GM19043 (cell line): Measurements from ENCODE around the gene DOC2A.
"Not testable (repeated sequence)": the region's sequence is repeated elsewhere in the genome, so short reads cannot be mapped to it uniquely, and the experiment has no call there.

Source experiments
- ATAC-seq: cut with Tn5 transposase; IDR thresholded peaks from one replicate; pipeline ENCODE4 v1.9.1; 2021; ENCODE audit warnings: low read depth; ENCODE audit not compliant: unreplicated experiment

Gene DOC2A

DNA sequence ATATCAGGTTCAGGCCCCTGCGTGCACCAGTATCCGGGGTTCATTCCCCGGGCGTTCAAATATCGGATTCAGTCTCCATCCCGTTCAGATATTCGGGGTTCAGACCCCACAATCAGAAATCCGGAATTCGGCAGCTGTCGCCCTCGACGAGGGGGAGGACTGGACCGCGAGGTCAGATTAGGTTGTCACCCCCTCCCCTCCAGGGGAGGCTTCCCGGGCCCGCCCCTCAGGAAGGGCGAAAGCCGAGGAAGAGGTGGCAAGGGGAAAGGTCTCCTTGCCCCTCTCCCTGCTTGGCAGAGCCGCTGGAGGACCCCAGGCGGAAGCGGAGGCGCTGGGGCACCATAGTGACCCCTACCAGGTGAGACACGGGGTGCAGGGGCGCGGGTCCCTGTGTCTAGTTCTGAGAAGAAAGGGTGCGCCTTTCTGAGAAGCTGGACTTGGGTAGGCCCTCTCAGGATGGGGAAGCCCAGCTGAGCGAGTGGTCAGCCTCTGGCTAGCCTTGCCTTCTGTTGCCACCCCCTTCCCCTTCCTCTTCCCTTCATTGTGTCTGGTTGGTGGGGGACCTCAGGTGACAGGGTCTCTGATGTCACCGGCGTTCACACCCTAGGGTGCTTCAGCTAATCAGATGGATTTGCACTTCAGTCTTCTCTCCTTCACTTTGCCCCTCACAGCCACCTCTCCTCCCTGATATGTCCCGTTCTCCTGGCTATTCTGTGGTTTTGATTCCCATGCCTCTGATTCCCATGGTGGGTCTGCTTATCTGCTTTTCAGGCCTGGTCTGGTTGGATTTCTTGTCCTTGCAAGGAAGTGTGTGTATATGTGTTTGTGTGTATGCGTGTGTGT is 36.3 kb downstream of the DOC2A start:
- no peak for ATAC-seq

DNA sequence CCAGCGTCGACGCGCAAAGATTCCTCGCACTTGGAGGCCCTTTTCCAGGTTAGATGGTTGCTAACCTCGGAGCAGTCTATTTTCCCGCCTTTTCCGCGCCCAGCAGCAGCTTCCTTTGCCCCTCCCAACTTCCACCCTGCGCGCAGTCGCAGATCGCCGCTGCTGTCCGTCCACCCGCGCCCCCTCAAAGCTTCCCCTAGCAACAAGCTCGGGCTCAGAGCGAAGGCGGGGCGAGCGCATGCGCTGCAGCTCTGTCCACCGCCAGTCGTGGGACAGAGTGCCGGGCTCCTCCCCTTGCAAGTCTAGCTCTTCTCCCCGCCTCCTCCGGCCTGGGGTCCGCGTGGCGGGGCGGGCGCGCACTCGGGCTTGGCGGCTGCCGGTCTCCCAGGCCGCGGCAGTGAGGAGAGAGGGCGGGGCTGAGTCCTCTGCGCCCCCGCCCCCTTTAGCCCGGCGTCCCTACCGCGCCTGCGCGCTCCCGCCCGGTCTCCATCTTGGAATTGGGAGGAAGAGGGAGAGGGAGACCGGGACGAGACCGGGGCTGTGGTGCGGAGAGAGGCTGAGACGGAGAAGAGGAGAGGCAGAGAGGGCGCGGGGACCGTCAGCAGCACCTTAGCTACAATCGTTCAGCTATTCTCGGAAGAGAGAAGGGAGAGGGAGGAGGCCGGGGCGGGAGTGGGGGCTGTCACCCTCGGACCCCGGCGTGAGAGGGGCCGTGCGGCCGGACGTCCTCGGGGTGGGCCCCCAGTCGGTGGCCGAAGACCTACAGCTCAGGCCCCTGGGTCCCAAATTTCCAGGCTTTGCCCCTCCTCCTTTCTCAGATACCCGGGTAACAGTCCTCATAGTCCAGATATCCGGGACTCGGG is 37.2 kb downstream of the DOC2A start, which contains the start of gene TAOK2:
TSS of gene TAOK2 (plus strand) at position 485 of the 863 bp plus-strand sequence. CDS start 3,905 bp downstream, outside the sequence.
- peak; percentile 86 for ATAC-seq

DNA sequence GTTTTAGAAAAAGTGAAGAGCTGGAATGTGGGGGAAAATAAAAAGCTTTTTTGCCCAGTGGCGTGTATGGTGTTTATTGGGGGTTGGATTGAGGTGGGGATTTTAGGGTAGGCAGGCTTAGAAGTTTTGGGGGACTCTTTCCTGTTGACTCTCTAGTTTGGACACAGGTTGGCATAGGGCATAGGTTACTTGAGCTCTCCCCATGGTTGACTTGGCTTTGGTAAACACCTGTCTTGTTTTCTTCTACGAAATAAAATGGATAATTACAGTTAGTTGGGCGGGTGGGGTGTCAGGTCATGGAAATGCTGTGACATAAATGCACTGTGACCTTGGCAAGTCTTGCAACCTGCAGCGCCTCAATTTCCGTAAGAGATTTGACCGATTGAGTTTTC is 37.8 kb downstream of the DOC2A start:
- no peak for ATAC-seq

DNA sequence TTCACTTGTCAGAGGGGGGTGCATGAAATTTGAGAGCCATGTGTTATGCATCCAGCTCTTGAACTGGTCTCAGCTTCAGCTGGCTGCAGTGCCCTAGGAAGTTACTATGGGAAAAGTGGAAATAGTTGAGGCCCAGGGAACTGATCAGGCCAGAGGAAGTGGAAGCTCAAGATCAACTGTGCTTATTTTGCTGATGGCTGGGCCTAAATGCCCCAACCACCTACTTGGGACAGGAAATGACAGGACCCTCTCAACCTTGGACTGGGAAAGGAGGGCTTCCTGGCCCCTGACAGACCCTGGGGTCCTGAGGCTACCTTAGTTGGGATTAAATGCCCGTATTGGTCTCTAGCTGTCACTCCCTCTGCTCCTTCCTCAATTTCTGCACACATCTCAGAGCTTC is 38.3 kb downstream of the DOC2A start:
- no peak for ATAC-seq

DNA sequence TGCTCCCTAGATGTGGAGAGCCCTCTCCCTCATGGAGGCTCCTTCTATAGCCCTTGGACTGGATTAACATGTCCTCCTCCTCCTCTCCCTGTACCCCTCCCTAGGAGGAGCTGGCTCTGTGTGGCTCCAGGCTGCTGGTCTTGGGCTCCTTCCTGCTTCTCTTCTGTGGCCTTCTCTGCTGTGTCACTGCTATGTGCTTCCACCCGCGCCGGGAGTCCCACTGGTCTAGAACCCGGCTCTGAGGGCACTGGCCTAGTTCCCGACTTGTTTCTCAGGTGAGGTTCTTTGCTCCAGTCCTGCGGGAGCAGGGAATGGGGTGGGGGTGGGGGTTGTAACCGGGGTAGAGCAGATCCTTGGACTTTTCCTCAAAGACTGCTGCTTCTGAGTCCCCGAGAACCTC is 39.5 kb downstream of the DOC2A start:
- no peak for ATAC-seq

DNA sequence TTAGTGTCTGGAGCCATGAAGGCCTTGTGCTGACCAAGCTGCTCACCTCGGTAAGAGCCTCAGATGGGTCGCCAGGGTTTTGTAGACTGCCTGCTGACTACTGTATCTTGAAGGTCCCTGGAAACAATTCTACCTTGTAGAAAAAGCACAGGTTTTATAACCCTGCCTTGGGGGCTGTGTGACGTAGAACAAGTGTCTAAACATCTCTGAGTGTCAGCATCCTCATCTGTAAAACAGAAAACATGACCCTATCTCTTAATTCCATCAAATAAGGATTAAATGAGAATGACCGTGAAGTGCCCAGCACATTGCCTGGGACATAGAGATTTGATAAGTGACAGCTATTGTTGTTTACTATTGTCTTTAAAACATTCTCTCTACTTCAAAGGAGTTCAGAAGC is 42.6 kb downstream of the DOC2A start:
- no peak for ATAC-seq

DNA sequence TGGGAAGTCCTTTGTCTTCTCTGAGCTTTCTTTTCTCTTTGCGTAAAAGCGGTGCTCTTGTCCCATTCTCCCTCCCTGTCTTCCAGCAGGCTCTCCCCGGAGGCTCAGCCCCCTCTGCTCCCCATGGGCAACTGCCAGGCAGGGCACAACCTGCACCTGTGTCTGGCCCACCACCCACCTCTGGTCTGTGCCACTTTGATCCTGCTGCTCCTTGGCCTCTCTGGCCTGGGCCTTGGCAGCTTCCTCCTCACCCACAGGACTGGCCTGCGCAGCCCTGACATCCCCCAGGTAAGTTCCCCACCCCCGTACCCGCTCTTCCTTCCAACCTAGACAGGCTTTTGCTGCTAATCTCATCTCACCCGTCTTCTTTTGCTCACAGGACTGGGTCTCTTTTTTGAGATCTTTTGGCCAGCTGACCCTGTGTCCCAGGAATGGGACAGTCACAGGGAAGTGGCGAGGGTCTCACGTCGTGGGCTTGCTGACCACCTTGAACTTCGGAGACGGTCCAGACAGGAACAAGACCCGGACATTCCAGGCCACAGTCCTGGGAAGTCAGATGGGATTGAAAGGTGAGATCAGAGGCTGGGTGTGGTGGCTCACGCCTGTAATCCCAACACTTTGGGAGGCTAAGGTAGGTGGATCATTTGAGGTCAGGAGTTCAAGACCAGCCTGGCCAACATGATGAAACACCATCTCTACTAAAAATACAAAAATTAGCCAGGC is 47.6 kb downstream of the DOC2A start:
- no peak for ATAC-seq

DNA sequence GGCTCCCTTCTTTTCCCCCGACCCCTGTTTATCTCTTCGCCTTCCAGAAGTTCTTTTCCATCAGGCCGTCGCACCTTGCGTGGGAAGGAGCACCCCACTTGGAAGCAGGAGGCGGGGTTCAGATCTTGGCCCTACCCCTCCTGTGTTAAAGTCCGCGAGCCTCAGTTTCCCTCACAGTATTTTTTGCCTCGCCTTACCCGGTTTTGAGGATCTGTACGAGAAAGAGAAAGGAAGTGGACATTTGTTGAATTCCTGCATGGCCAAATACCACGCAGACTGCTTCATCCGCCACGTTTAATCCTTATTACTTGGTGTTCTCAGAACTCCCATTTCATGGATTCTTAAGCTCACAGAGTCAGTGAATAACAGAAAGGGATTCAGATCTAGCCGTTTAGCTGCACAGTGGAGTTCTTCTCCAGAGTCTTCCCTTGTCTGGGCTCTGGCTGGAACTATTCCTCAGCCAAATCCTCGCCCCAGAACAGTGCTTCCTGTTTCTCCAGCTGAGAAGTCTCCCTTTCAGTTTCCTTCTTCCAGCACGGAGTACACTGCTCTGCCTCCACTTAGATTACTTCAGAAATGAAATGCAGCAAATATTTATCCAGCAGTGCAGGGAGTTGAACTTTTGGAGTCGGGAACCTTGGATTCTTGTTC is 48.4 kb downstream of the DOC2A start:
- no peak for ATAC-seq

DNA sequence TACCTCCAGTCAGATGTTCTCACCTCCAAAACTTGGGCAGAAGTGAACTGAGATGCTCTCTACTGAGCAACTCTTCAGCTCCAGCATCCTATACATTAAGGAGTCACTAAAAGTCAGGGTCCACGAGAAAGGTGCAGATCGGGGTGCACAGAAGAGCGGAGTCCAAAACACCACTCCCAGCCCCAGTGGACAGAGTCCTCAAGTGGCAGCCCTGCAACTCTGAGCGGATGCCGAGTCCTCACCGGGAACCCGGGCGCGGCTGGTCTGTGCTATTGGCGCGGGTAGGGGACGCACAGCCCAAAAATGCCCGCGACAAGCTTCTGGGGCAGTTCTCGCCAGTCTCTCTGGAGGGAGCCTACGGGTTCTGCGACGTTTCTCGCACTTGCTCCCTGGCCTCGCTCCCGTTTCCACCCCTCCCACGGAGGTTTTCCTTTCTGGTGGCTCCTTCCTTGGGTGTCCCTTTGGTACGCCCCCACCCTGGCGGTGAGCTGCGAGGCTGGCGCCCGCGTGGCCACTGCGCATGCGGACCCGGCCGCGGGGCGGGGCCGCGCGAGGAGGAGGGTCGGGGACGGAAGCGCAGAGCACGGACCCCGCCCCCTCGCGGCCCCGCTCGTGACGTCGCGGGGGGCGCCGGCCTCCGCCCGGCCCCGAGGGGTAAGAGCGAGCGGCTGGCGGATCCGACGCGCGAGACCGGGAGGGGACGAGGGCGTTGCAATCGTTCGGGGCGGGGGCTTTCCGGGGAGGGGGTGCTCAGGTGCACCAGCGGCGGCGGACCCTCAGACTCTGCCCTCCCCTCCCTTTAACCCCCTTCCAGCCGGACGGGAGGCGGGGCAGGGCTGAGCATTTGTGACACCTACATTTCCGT is 49.1 kb downstream of the DOC2A start, which contains the start of gene TMEM219:
TSS of gene TMEM219 (plus strand) at position 601 of the 865 bp plus-strand sequence. CDS start 1,065 bp downstream, outside the sequence.
- ATAC-seq, result peak; percentile 78

DNA sequence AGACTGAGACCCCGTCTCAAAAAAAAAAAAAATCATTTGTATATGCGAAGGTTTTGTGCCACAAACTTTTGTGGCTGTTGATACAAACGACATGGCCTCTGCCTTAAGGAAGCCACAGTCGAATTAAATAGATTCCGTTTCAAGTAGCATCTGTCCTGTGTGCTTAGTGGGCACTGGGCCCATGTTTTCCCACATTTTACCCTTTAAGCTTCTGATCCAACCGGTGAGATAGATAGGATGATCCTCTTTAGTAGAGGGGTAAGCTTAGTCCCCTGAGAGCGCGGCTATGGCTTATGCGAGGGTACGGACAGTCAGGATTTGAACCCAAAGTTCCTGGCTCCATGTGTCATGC is 49.7 kb downstream of the DOC2A start:
- ATAC-seq, result no peak

DNA sequence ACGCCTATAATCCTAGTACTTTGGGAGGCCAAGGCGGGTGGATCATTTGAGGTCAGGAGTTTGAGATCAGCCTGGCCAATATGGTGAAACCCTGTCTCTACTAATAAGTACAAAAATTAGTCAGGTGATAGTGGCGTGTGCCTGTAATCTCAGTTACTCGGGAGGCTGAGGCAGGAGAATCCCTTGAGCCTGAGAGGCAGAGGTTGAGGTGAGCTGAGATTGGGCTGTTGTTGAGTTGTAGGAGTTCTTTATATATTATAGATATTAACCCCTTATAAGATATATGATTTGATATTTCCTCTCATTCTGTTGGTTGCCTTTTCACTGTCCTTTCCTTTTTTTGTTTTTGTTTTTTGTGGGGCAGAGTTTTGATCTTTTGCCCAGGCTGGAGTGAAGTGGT is 51.0 kb downstream of the DOC2A start:
- ATAC-seq, result not testable (repeated sequence)

DNA sequence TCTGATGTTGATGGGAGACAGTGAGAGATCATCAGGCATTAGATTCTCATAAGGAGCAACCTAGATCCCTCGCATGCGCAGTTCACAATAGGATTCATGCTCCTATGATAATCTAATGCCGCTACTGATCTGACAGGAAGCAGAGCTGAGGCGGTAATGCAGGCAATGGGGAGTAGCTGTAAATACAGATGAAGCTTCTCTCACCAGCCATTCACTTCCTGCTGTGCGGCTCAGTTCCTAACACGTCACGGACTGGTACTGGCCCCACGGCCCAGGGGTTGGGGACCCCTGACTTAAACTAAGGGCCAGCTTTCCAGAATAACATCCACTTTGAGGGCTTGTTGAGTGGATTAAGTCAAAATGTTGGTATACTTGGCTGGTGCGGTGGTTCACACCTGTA is 51.5 kb downstream of the DOC2A start:
- no peak for ATAC-seq

DNA sequence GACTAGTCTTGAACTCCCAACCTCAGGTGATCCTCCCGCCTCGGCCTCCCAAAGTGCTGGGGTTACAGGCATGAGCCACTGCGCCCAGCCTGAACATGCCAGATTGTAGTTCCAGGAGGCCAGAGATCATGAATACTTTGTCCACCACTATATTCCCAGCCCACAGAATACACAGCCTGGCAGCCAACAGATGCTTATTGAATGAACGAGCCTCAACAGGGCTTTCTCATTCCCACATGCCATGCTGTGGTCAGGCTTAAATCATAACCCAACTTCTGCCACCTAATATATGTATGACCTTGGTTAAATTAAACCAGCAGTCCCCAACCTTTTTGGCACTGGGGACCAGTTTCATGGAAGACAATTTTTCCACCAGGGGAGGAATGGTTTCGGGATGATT is 52.1 kb downstream of the DOC2A start:
- no peak for ATAC-seq
